ENCODE results near the gene ITGB6. TPM values are rescaled to one million over a fixed set of nuclear protein-coding genes. Genes with fewer than 3 reads are reported as not detected.
A peak's percentile ranks its signal among the peaks of the same experiment; 100 is the strongest.

Gene ITGB6
- polyA plus RNA-seq, 1 experiment = not detected

DNA sequence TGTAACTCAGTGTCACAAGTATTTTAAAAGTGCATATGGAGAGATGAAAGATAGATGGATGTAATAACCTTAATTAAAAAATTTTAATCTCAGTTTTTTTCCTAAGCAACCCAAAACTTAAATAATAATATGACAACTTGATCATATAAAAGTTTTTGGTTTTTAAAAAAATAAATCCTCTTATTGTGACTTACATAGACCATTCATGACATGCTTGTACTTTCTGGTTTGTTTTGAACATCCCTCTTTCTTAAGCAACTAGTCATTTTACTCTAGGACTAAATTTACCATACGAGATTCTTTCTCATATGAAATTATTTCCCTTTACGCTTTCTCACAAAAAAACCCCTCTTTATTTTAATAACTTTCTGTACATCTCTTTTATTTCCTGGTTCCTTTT is 131.2 kb downstream of the ITGB6 start:
- TF ChIP-seq, protein P1, sequence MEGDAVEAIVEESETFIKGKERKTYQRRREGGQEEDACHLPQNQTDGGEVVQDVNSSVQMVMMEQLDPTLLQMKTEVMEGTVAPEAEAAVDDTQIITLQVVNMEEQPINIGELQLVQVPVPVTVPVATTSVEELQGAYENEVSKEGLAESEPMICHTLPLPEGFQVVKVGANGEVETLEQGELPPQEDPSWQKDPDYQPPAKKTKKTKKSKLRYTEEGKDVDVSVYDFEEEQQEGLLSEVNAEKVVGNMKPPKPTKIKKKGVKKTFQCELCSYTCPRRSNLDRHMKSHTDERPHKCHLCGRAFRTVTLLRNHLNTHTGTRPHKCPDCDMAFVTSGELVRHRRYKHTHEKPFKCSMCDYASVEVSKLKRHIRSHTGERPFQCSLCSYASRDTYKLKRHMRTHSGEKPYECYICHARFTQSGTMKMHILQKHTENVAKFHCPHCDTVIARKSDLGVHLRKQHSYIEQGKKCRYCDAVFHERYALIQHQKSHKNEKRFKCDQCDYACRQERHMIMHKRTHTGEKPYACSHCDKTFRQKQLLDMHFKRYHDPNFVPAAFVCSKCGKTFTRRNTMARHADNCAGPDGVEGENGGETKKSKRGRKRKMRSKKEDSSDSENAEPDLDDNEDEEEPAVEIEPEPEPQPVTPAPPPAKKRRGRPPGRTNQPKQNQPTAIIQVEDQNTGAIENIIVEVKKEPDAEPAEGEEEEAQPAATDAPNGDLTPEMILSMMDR (IDR thresholded peaks at IDR 0.05; ENCODE audit: low read depth, low read length) = no peak
- CTCF ChIA-PET = no interaction called here
- DNase-seq (ENCODE audit: low read depth, low spot score) = no peak
- Histone ChIP-seq H3K4me3 (ENCODE audit: low read depth, low read length) (no peak overlapping the region), H3K27me3 (ENCODE audit: control insufficient read depth, insufficient read depth, low read length) (peaks cover 6% of the 10 kb centered on the region), H3K27ac (ENCODE audit: low read depth, low read length) (no peak overlapping the region), H3K9me3 (ENCODE audit: control insufficient read depth, insufficient read depth, low read length) (no peaks in the 10 kb centered on the region)
- POLR2A ChIA-PET = no interaction called here

DNA sequence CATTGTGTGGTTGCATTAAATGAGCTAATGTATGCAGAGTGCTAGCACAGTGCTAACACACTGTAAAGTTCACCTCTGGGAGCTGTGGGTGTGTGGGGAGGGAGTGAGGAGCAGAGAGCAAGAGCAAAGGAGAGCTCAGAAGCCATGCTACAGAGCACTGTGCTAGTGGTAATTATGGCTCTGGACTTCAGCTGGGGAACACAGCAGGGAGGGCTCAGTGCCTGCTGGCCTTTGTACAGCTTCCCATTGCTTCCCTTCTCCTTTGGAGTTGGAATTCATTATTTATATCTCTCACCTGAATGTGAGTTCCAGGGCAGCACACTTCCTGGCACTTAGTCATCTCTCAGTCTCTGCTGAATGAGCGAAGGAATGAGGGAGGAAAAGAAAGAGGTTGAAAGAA is 135.2 kb downstream of the ITGB6 start:
- POLR2A ChIA-PET = no interaction called here
- CTCF ChIA-PET = no interaction called here
- Histone ChIP-seq H3K27ac (ENCODE audit: low read depth, low read length) (no peak overlapping the region), H3K9me3 (ENCODE audit: control insufficient read depth, insufficient read depth, low read length) (no peaks in the 10 kb centered on the region; the same call in 1 of the 2 replicates), H3K4me3 (ENCODE audit: low read depth, low read length) (no peak overlapping the region), H3K27me3 (ENCODE audit: control insufficient read depth, insufficient read depth, low read length) (peaks cover 29% of the 10 kb centered on the region)
- TF ChIP-seq, protein P1 (IDR thresholded peaks at IDR 0.05; ENCODE audit: low read depth, low read length) = no peak
- no peak for DNase-seq (ENCODE audit: low read depth, low spot score)

DNA sequence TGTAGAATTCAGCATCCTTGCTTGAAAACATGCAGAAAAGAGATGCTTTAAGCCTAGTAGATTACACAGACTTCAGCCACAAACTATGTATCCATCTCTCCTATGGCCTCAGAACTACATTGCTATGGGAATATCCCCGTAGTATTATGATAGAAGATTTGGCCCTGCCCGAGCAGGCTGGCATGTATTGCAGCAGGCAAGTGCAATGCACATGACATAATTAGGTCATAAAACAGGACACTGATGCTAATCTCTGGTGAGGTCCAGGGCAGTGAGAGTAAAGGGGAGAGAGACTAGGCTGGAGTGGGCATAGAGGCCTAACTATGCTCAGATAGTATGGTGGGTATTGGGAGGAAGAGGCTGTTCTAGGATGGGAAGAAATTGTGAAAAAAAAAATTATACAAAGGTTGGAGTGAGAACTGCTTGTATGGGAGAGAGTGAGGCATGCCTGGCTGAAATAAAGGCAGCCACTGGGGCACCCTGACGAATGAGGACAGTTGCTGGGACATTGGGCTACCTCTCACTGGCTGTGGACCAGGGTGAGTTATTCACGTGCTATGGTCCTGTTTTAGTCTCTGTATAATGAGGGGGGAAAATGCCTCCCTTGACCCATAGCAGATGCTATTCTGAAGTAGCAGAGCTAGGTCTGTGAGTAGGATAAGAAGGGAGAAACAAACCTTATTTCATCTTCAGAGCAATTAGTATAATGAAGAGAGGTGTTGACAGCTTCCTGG is 136.0 kb downstream of the ITGB6 start:
- Histone ChIP-seq H3K9me3 (ENCODE audit: control insufficient read depth, insufficient read depth, low read length) (no peaks in the 10 kb centered on the region; the same call in 1 of the 2 replicates), H3K27ac (ENCODE audit: low read depth, low read length) (no peak overlapping the region), H3K4me3 (ENCODE audit: low read depth, low read length) (no peak overlapping the region), H3K27me3 (ENCODE audit: control insufficient read depth, insufficient read depth, low read length) (peaks cover 29% of the 10 kb centered on the region)
- TF ChIP-seq, protein P1 (IDR thresholded peaks at IDR 0.05; ENCODE audit: low read depth, low read length) = no peak
- POLR2A ChIA-PET = no interaction called here
- CTCF ChIA-PET = no interaction called here
- no peak for DNase-seq (ENCODE audit: low read depth, low spot score)

GRCh38 chr2:160063271-160063670 is 136.8 kb downstream of the ITGB6 start:
- Histone ChIP-seq H3K27ac (ENCODE audit: low read depth, low read length) (no peak overlapping the region), H3K4me3 (ENCODE audit: low read depth, low read length) (no peak overlapping the region), H3K9me3 (ENCODE audit: control insufficient read depth, insufficient read depth, low read length) (no peaks in the 10 kb centered on the region; the same call in 1 of the 2 replicates), H3K27me3 (ENCODE audit: control insufficient read depth, insufficient read depth, low read length) (peaks cover 29% of the 10 kb centered on the region)
- POLR2A ChIA-PET = no interaction called here
- DNase-seq (ENCODE audit: low read depth, low spot score) = no peak
- TF ChIP-seq, protein P1 (IDR thresholded peaks at IDR 0.05; ENCODE audit: low read depth, low read length) = no peak
- CTCF ChIA-PET = no interaction called here

DNA sequence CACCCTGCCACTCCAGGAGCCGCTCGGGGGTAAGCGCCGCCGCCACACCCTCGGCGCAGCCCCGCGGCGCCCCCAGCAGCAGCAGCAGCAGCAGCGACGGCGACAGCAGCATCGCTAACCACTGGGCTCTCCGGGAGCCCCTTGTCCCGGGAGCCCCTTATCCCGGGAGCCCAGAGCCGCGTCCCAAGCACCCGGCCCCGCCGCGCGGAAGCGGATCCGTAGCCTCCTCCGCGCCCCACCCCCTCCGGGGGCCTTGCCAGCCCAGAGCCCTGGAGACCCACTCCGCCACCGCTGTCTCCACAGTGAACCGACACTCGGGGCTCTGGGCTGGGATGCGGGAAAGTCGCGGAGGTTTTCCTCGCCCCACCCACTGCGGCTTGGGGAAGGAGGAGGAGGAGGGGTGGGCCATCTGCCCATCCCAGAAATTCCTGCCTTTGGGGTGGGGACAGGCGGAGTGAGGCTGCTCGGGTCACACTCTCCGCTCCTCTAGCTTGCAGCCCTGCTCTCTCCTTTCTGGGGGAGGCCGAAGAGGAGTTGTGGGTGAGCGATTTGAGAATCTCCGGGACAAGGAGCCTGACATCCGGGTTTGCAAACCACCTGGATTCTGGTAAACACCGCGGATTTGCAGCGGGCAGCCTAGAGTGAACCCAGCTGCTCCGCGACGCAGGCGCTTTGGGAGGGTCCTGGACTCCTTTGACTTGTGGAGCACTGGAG is 137.6 kb downstream of the ITGB6 start, which contains the start of gene PLA2R1:
PLA2R1 (minus strand) TSS at position 324 of the 714 bp plus-strand sequence; CDS start at position 112, 212 bp downstream.
- H3K27me3 ChIP-seq (ENCODE audit: control insufficient read depth, insufficient read depth, low read length) = peaks cover 36% of the 10 kb centered on the region
- H3K4me3 ChIP-seq (ENCODE audit: low read depth, low read length) = peak within 1 kb of the TSS; percentile 65
- TF ChIP-seq, protein P1 (IDR thresholded peaks at IDR 0.05; ENCODE audit: low read depth, low read length) = no peak
- no peaks in the 10 kb centered on the region; the same call in 1 of the 2 replicates for H3K9me3 ChIP-seq (ENCODE audit: control insufficient read depth, insufficient read depth, low read length)
- ChIA-PET POLR2A (no interaction called here), CTCF (interaction anchor here (1.0 kb wide), 1 partner anchor 942 kb away, joined by 3 read pairs; no protein-coding TSS in a partner anchor)
- no peak for DNase-seq (ENCODE audit: low read depth, low spot score)
- no peak within 1 kb of the TSS for H3K27ac ChIP-seq (ENCODE audit: low read depth, low read length)

All from AG04450 (cell line).